ENCODE measurements around the gene CAPN7. TPM values are rescaled to one million over a fixed set of nuclear protein-coding genes. Genes with fewer than 3 reads are reported as not detected.

CAPN7 gene
- total RNA-seq, 1 donor from 2014 or later, result 48.9 TPM

- DNase-seq, result no peak
Observed at GRCh38 chr3:15276028-15276724, 70.1 kb downstream of the CAPN7 start.

GRCh38 chr3:15277861-15278500 is 71.9 kb downstream of the CAPN7 start:
- no peak for DNase-seq

GRCh38 chr3:15279205-15279604 is 73.2 kb downstream of the CAPN7 start:
- no peak for DNase-seq

GRCh38 chr3:15279671-15280402 is 73.8 kb downstream of the CAPN7 start:
- DNase-seq, result no peak

GRCh38 chr3:15280853-15281532 is 74.9 kb downstream of the CAPN7 start:
- DNase-seq, result no peak

GRCh38 chr3:15281817-15282216 is 75.8 kb downstream of the CAPN7 start:
- DNase-seq, result no peak

GRCh38 chr3:15283702-15284101 is 77.7 kb downstream of the CAPN7 start:
- DNase-seq, result no peak

GRCh38 chr3:15284121-15284889 is 78.3 kb downstream of the CAPN7 start:
- DNase-seq, result peak; percentile 3

GRCh38 chr3:15286022-15286421 is 80.0 kb downstream of the CAPN7 start:
- no peak for DNase-seq

- DNase-seq, result peak; percentile 11
Observed at GRCh38 chr3:15287565-15288330, 81.7 kb downstream of the CAPN7 start.

- DNase-seq, result no peak
Observed at GRCh38 chr3:15288331-15289035, 82.4 kb downstream of the CAPN7 start.

GRCh38 chr3:15289661-15290060 is 83.6 kb downstream of the CAPN7 start:
- no peak for DNase-seq

- no peak for DNase-seq
Observed at GRCh38 chr3:15290736-15291135, 84.7 kb downstream of the CAPN7 start.

- no peak for DNase-seq
Observed at GRCh38 chr3:15291589-15292541, 85.8 kb downstream of the CAPN7 start.

GRCh38 chr3:15292765-15293522 is 86.9 kb downstream of the CAPN7 start:
- no peak for DNase-seq

GRCh38 chr3:15294929-15295328 is 88.9 kb downstream of the CAPN7 start:
- DNase-seq, result no peak

- DNase-seq, result peak; percentile 68
Observed at GRCh38 chr3:15295506-15295905, 89.5 kb downstream of the CAPN7 start.

GRCh38 chr3:15297608-15298350 is 91.7 kb downstream of the CAPN7 start:
- no peak for DNase-seq

All from skin of body (tissue), 2 donors.